ENCODE results near the gene PROZ.

- TF ChIP-seq POLR2A (IDR thresholded peaks at IDR 0.05) (no peak), EP300 (IDR thresholded peaks at IDR 0.05) (no peak)
- TF ChIP-seq, protein P1, sequence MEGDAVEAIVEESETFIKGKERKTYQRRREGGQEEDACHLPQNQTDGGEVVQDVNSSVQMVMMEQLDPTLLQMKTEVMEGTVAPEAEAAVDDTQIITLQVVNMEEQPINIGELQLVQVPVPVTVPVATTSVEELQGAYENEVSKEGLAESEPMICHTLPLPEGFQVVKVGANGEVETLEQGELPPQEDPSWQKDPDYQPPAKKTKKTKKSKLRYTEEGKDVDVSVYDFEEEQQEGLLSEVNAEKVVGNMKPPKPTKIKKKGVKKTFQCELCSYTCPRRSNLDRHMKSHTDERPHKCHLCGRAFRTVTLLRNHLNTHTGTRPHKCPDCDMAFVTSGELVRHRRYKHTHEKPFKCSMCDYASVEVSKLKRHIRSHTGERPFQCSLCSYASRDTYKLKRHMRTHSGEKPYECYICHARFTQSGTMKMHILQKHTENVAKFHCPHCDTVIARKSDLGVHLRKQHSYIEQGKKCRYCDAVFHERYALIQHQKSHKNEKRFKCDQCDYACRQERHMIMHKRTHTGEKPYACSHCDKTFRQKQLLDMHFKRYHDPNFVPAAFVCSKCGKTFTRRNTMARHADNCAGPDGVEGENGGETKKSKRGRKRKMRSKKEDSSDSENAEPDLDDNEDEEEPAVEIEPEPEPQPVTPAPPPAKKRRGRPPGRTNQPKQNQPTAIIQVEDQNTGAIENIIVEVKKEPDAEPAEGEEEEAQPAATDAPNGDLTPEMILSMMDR (IDR thresholded peaks at IDR 0.05), result no peak
These were observed 20.7 kb upstream of the PROZ start for GRCh38 chr13:113137691-113138298.
